Measurements from ENCODE around the gene CENPV. TPM values are rescaled to one million over a fixed set of nuclear protein-coding genes. Genes with fewer than 3 reads are reported as not detected.
"Not testable (repeated sequence)": the region's sequence is repeated elsewhere in the genome, so short reads cannot be mapped to it uniquely, and the experiment has no call there.

CENPV gene
- total RNA-seq, 2 experiments from 2014 or later: 139 to 142 TPM

DNA sequence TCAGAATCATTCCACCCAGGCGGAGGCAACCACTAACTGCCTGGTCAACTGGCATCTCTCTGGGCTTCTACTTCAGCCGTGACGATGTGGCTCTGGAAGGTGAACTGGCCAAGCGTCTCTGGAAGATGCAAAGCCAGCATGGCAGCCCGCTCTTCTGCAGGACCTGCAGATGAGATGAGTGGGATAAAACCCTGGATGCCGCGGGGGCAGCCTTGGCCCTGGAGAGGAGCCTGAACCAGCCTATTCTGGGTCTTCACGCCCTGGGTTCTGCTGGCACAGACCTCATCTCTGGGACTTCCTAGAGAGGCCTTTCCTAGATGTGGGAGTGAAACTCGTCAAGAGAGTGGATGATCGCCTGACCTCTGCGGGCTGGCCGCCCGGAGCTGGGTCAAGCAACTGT is 38.2 kb upstream of the CENPV start:
- Mint-ChIP-seq H3K4me1 (ENCODE audit: low read depth) (peaks cover 10% of the 10 kb centered on the region), H3K9me3 (no peaks in the 10 kb centered on the region), H3K4me3 (no peak overlapping the region), H3K36me3 (ENCODE audit: low read depth) (no peaks in the 10 kb centered on the region), H3K27me3 (peaks cover 4% of the 10 kb centered on the region), H3K27ac (no peak overlapping the region)
- ChIA-PET POLR2A (interaction anchor here (0.6 kb wide), 2 partner anchors 11 to 25 kb away, joined by 3 to 4 read pairs; partner anchors contain the start of gene UBB), CTCF (interaction anchor here (2.5 to 3.3 kb wide), 2 partner anchors 24 to 28 kb away, joined by 6 to 12 read pairs; partner anchors contain the start of gene TRPV2)
- ATAC-seq (no peak), DNase-seq (no peak)
- intact Hi-C loops (cut with micrococcal nuclease): no loop called here
- TF ChIP-seq, protein P1, sequence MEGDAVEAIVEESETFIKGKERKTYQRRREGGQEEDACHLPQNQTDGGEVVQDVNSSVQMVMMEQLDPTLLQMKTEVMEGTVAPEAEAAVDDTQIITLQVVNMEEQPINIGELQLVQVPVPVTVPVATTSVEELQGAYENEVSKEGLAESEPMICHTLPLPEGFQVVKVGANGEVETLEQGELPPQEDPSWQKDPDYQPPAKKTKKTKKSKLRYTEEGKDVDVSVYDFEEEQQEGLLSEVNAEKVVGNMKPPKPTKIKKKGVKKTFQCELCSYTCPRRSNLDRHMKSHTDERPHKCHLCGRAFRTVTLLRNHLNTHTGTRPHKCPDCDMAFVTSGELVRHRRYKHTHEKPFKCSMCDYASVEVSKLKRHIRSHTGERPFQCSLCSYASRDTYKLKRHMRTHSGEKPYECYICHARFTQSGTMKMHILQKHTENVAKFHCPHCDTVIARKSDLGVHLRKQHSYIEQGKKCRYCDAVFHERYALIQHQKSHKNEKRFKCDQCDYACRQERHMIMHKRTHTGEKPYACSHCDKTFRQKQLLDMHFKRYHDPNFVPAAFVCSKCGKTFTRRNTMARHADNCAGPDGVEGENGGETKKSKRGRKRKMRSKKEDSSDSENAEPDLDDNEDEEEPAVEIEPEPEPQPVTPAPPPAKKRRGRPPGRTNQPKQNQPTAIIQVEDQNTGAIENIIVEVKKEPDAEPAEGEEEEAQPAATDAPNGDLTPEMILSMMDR (IDR thresholded peaks at IDR 0.05): no peak

DNA sequence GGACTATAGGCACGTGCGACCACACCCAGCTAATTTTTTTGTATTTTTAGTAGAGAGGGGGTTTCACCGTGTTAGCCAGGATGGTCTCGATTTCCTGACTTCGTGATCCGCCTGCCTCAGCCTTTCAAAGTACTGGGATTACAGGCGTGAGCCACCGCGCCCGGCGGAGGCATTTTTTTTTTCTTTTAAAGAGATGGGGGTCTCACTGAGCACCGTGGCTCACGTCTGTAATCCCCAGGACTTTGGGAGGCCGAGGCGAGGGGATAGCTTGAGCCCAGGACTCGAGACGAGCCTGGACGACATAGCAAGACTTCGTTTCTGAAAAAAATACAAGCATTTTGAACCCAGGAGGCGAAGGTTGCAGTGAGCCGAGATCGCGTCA is 32.8 kb upstream of the CENPV start:
- not testable (repeated sequence) for H3K27me3 Mint-ChIP-seq, ATAC-seq, DNase-seq, H3K27ac Mint-ChIP-seq, H3K9me3 Mint-ChIP-seq
- Mint-ChIP-seq H3K4me3 (peak overlapping the region; percentile 85), H3K4me1 (ENCODE audit: low read depth) (peaks cover 41% of the 10 kb centered on the region), H3K36me3 (ENCODE audit: low read depth) (peaks cover 30% of the 10 kb centered on the region)
- POLR2A ChIA-PET: interaction anchor here (0.6 to 2.0 kb wide), 6 partner anchors 10 to 58 kb away, joined by 3 to 4 read pairs (median 4); partner anchors contain the start of genes CENPV and TRPV2
- CTCF ChIA-PET: interaction anchor here (2.3 kb wide), 1 partner anchor 29 kb away, joined by 21 read pairs; the partner anchor contains the start of gene TRPV2
- intact Hi-C loops (cut with micrococcal nuclease): loop anchor here (2.0 kb wide), 1 partner anchor 53 kb away; no protein-coding TSS in a partner anchor

- intact Hi-C loops (cut with micrococcal nuclease): loop anchor here (5.0 kb wide), 1 partner anchor 33 kb away; the partner anchor contains the start of gene TRPV2
- ChIA-PET CTCF (interaction anchor here (1.0 to 2.3 kb wide), 4 partner anchors 21 to 137 kb away, joined by 3 to 21 read pairs (median 4); partner anchors contain the start of genes CENPV and TRPV2), POLR2A (interaction anchor here (1.3 to 2.0 kb wide), 2 partner anchors 30 to 32 kb away, joined by 4 read pairs; partner anchors contain the start of genes CENPV and TRPV2)
- no peak for DNase-seq
- Mint-ChIP-seq H3K4me1 (ENCODE audit: low read depth) (peaks cover 43% of the 10 kb centered on the region), H3K9me3 (no peaks in the 10 kb centered on the region), H3K4me3 (no peak overlapping the region), H3K27ac (no peak overlapping the region), H3K27me3 (peaks cover 4% of the 10 kb centered on the region), H3K36me3 (ENCODE audit: low read depth) (peaks cover 31% of the 10 kb centered on the region)
- ATAC-seq: no peak
- TF ChIP-seq, protein P1 (IDR thresholded peaks at IDR 0.05): no peak
Measured at GRCh38 chr17:16384557-16384956, 31.3 kb upstream of the CENPV start.

- H3K27me3 Mint-ChIP-seq: peaks cover 4% of the 10 kb centered on the region
- H3K36me3 Mint-ChIP-seq (ENCODE audit: low read depth): peaks cover 31% of the 10 kb centered on the region
- DNase-seq: no peak
- H3K4me1 Mint-ChIP-seq (ENCODE audit: low read depth): peaks cover 43% of the 10 kb centered on the region
- CTCF ChIA-PET: interaction anchor here (1.3 to 4.2 kb wide), 2 partner anchors 20 to 31 kb away, joined by 9 to 31 read pairs; partner anchors contain the start of gene TRPV2
- H3K27ac Mint-ChIP-seq: peak overlapping the region; percentile 68
- ATAC-seq: no peak
- TF ChIP-seq, protein P1 (IDR thresholded peaks at IDR 0.05): no peak
- POLR2A ChIA-PET: interaction anchor here (0.7 to 4.6 kb wide), 4 partner anchors 33 to 384 kb away, joined by 3 to 44 read pairs (median 21); partner anchors contain the start of genes TRPV2, TTC19 and ZSWIM7
- intact Hi-C loops (cut with micrococcal nuclease): loop anchor here (5.0 kb wide), 1 partner anchor 33 kb away; the partner anchor contains the start of gene TRPV2
- no peaks in the 10 kb centered on the region for H3K9me3 Mint-ChIP-seq
- peak overlapping the region; percentile 94 for H3K4me3 Mint-ChIP-seq
Measured at GRCh38 chr17:16383772-16384287, 30.6 kb upstream of the CENPV start.

DNA sequence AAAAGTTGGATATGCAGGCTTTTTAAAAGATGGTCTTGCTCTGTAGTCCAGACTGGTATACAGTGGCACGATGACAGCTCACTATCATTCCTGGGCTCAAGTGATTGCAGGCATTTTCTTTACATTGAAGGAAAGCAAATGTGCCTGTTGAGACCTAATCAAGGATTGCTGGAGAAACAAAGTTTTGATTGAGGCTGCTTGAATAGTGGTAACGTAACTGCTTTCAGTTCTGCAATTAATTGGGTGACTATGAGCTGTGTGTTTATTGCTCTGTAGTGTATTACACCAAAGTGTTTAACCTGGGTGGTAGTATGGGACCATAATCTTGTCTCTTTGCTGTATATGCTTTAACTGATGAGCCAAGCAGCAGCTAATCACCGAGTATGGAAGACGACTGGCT is 29.9 kb upstream of the CENPV start:
- CTCF ChIA-PET: interaction anchor here (1.1 to 4.2 kb wide), 3 partner anchors 17 to 32 kb away, joined by 3 to 31 read pairs (median 9); partner anchors contain the start of gene TRPV2

More for the DNA sequence above, 29.9 kb upstream of the CENPV start:
- Mint-ChIP-seq H3K4me1 (ENCODE audit: low read depth) (peaks cover 43% of the 10 kb centered on the region), H3K4me3 (peak overlapping the region; percentile 94), H3K9me3 (no peaks in the 10 kb centered on the region), H3K36me3 (ENCODE audit: low read depth) (peaks cover 31% of the 10 kb centered on the region), H3K27ac (peak overlapping the region; percentile 68), H3K27me3 (peaks cover 4% of the 10 kb centered on the region)
- ATAC-seq (no peak), DNase-seq (no peak)
- POLR2A ChIA-PET: interaction anchor here (0.7 to 4.6 kb wide), 5 partner anchors 33 to 384 kb away, joined by 3 to 44 read pairs (median 3); partner anchors contain the start of genes TRPV2, TTC19 and ZSWIM7
- TF ChIP-seq, protein P1 (IDR thresholded peaks at IDR 0.05): no peak
- intact Hi-C loops (cut with micrococcal nuclease): loop anchor here (5.0 kb wide), 1 partner anchor 34 kb away; the partner anchor contains the start of gene TRPV2
